ENCODE measurements around the gene DVL2.

DNA sequence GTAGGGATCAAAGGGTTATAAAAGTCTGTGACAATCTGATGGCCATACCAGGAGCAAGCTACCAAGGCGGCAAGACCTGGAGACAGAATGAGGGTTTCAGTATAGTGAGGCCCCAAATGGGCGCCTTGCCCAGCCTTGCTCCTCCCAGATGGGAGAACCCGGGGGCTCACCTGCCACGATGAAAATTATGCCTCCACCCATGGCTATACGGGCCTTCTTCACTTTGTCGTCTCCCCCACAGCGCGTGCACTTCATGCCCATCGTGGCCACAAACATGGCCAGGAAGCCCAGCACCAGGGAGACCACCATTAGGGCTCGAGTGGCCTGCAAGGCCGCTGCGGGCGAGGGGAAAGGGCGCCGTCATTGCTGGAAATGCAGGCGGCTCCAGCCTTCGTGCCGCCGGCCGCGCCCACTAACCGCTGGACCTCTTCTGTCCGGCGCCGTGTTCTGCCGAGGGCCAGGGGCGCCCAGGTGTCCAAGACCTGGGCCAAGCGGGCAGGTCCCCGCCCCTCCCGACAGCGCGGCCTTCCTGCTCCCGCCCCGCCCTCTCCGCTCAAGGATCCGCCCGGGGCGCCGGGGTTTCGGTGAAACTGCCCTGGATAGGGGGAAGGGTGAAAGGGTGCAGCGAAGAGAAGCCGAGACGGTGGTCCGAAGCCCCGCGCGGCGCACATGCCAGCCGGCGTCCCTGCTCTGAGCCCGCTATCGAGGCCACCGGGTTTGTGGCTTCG, 26.5 kb upstream of the DVL2 start:
- TF ChIP-seq, protein P1, sequence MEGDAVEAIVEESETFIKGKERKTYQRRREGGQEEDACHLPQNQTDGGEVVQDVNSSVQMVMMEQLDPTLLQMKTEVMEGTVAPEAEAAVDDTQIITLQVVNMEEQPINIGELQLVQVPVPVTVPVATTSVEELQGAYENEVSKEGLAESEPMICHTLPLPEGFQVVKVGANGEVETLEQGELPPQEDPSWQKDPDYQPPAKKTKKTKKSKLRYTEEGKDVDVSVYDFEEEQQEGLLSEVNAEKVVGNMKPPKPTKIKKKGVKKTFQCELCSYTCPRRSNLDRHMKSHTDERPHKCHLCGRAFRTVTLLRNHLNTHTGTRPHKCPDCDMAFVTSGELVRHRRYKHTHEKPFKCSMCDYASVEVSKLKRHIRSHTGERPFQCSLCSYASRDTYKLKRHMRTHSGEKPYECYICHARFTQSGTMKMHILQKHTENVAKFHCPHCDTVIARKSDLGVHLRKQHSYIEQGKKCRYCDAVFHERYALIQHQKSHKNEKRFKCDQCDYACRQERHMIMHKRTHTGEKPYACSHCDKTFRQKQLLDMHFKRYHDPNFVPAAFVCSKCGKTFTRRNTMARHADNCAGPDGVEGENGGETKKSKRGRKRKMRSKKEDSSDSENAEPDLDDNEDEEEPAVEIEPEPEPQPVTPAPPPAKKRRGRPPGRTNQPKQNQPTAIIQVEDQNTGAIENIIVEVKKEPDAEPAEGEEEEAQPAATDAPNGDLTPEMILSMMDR (IDR thresholded peaks at IDR 0.05) = no peak
- TF ChIP-seq POLR2A (IDR thresholded peaks at IDR 0.05) (no peak), EP300 (IDR thresholded peaks at IDR 0.05) (no peak), POLR2AphosphoS5 (IDR thresholded peaks at IDR 0.05) (no peak)

Measured in suprapubic skin (tissue), 4 donors.